Caco-2 (cell line): ENCODE data around the gene FITM1. TPM values are rescaled to one million over a fixed set of nuclear protein-coding genes. Genes with fewer than 3 reads are reported as not detected.

ENCODE experiments used
- BruUV-seq: library from RNA; stranded (reverse); fragments of 400-500 nt; replicated peaks from 2 replicates; lab custom pipeline; 2021; lab: Mats Ljungman, UMichigan
- CTCF ChIA-PET: fragments of 300-600 bp; sonication (Branson Sonifier 250); formaldehyde crosslinking; loops from one replicate; lab custom pipeline; 2022; ENCODE audit warnings: antibody characterized with exemption; lab: Charles Lee
- POLR2A ChIA-PET: fragments of 300-600 bp; sonication (Branson Sonifier 250); formaldehyde crosslinking; loops from one replicate; lab custom pipeline; 2022; ENCODE audit warnings: antibody characterized with exemption; lab: Charles Lee
- DNase-seq, 2 experiments: peaks; one replicate each; pipeline versions ENCODE4 v3.0.0 to v3.0.0-alpha.2; 2020 to 2022
- H3K27me3 ChIP-seq: replicated peaks from 2 replicates; pipeline ENCODE4 v1.6.0; 2011; ENCODE audit warnings: low read length; ENCODE audit not compliant: control insufficient read depth, insufficient read depth
- H3K36me3 ChIP-seq: 2 replicates; pipeline ENCODE4 v1.5.1; 2011; ENCODE audit warnings: low read length; ENCODE audit not compliant: control insufficient read depth, insufficient read depth
- H3K4me1 ChIP-seq: fragments of 250-450 bp; sonication (Bioruptor Pico); 2 replicates; pipeline ENCODE4 v1.5.1; 2020; ENCODE audit warnings: mild to moderate bottlenecking
- H3K4me3 ChIP-seq: 2 replicates; pipeline ENCODE4 v1.5.1; 2011; ENCODE audit warnings: low read depth, mild to moderate bottlenecking, control low read depth, low read length
- H3K9me3 ChIP-seq: fragments of 250-450 bp; sonication (Bioruptor Pico); 2 replicates; pipeline ENCODE4 v1.5.1; 2020; ENCODE audit warnings: mild to moderate bottlenecking, moderate library complexity
- H3K27ac Mint-ChIP-seq: one replicate; pipeline ENCODE4 v1.8.0; 2022; ENCODE audit warnings: mixed read lengths; ENCODE audit not compliant: unreplicated experiment
- H3K27me3 Mint-ChIP-seq: one replicate; pipeline ENCODE4 v1.8.0; 2022; ENCODE audit warnings: mixed read lengths; ENCODE audit not compliant: insufficient read depth, unreplicated experiment
- H3K36me3 Mint-ChIP-seq: one replicate; pipeline ENCODE4 v1.8.0; 2022; ENCODE audit warnings: mild to moderate bottlenecking, mixed read lengths; ENCODE audit not compliant: insufficient read depth, unreplicated experiment
- H3K4me1 Mint-ChIP-seq: one replicate; pipeline ENCODE4 v1.8.0; 2022; ENCODE audit warnings: low read depth, mixed read lengths; ENCODE audit not compliant: unreplicated experiment
- H3K4me3 Mint-ChIP-seq: one replicate; pipeline ENCODE4 v1.8.0; 2022; ENCODE audit warnings: mild to moderate bottlenecking, moderate library complexity, mixed read lengths; ENCODE audit not compliant: unreplicated experiment
- H3K9me3 Mint-ChIP-seq: one replicate; pipeline ENCODE4 v1.8.0; 2022; ENCODE audit warnings: mixed read lengths; ENCODE audit not compliant: unreplicated experiment
- intact Hi-C: fragments of 100-400 bp; cut with micrococcal nuclease; formaldehyde crosslinking; loops from one replicate; pipeline ENCODE4 v1.10.0; 2022; ENCODE audit not compliant: unreplicated experiment
- total RNA-seq: library from RNA; stranded (reverse); gene quantifications from 2 replicates; pipeline ENCODE4 v1.2.3, GENCODE V29; 2022
- TF ChIP-seq, protein P1 (sequence below), 2 experiments: fragments of 200-600 bp in 1 of 2; IDR thresholded peaks; 1 replicate in 1 of 2; 2 replicates in 1 of 2; pipeline versions ENCODE4 v1.5.1 to v1.8.0; 2011 to 2022; ENCODE audit warnings: antibody characterized with exemption in 1 of 2, control low read depth in 1 of 2, inconsistent platforms in 1 of 2, low read depth in 1 of 2, low read length in 1 of 2, mild to moderate bottlenecking in 1 of 2, moderate library complexity in 1 of 2; ENCODE audit not compliant: insufficient read depth in 1 of 2, severe bottlenecking in 1 of 2, unreplicated experiment in 1 of 2

The FITM1 gene
- total RNA-seq, 1 experiment from 2014 or later: 0.39 TPM

DNA sequence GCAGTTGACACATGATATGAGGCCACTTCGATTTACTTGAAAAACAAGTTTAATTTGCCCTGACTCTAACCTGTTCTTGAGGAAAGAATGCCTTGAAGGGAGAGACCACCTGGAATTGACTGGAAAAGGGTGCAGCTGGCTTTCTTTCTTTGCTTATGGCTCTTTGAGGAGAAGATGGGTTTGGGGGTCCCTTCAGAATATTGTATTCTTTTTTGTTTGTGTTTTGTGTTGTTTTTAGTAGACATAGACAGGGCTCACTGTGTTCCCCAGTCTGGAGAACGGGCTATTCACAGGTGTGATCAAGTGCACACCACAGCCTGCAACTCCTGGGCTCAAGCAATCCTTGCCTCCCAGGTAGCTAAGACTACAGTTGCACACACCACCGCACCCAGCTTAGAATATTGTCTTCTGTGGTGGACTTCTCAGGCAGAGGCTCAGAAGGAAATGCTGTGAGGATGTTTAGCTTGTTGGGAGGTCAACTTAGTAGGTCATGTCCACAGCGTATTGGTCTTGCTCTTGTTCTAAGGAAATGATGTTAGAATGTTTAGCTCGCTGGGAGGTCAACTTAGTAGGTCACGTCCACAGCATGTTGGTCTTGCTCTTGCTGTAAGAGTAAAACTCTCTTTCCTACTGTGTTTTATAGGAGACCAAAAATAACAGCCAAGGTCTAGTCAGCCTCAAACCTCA is 14.2 kb upstream of the FITM1 start:
- Mint-ChIP-seq H3K9me3 (no peaks in the 10 kb centered on the region), H3K27me3 (no peaks in the 10 kb centered on the region), H3K4me1 (peaks cover 13% of the 10 kb centered on the region), H3K36me3 (peaks cover 40% of the 10 kb centered on the region), H3K4me3 (peak overlapping the region; percentile 100), H3K27ac (no peak overlapping the region)
- no peaks in the 10 kb centered on the region for H3K27me3 ChIP-seq
- no peaks in the 10 kb centered on the region for H3K4me1 ChIP-seq
- H3K4me3 ChIP-seq: peak overlapping the region; percentile 74
- H3K9me3 ChIP-seq: no peaks in the 10 kb centered on the region
- CTCF ChIA-PET: interaction anchor here (3.1 to 3.3 kb wide), 2 partner anchors 23 to 45 kb away, joined by 17 to 26 read pairs; partner anchors contain the start of genes IRF9 and PCK2
- H3K36me3 ChIP-seq: peaks cover 6% of the 10 kb centered on the region
- TF ChIP-seq, protein P1, sequence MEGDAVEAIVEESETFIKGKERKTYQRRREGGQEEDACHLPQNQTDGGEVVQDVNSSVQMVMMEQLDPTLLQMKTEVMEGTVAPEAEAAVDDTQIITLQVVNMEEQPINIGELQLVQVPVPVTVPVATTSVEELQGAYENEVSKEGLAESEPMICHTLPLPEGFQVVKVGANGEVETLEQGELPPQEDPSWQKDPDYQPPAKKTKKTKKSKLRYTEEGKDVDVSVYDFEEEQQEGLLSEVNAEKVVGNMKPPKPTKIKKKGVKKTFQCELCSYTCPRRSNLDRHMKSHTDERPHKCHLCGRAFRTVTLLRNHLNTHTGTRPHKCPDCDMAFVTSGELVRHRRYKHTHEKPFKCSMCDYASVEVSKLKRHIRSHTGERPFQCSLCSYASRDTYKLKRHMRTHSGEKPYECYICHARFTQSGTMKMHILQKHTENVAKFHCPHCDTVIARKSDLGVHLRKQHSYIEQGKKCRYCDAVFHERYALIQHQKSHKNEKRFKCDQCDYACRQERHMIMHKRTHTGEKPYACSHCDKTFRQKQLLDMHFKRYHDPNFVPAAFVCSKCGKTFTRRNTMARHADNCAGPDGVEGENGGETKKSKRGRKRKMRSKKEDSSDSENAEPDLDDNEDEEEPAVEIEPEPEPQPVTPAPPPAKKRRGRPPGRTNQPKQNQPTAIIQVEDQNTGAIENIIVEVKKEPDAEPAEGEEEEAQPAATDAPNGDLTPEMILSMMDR (IDR thresholded peaks at IDR 0.05; ENCODE audit: insufficient read depth in 1 of 2, low read depth in 1 of 2, low read length in 1 of 2, severe bottlenecking in 1 of 2, unreplicated experiment in 1 of 2): no peak
- POLR2A ChIA-PET: interaction anchor here (3.1 to 3.3 kb wide), 2 partner anchors 20 to 30 kb away, joined by 46 to 57 read pairs; partner anchors contain the start of genes PSME1, PSME2 and RNF31
- DNase-seq: no peak
- BruUV-seq: no TSS peak
- intact Hi-C loops: no loop called here

DNA sequence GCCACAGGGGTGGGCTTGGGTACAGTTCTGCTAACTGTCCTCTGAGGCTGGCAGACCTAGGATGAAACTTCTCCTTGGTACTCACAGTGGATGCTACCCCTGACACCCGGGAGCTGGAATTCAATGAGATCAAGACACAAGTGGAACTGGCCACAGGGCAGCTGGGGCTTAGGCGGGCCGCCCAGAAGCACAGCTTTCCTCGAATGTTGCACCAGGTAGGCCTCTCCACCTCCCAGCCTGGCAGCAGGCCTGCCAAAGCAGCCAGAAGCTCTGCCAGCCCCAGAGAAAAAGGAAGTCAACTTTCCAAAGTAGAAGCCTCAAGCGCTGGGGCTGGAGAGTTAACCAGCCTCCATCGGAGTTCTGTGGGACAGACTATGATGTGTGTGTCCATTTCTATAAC is 13.3 kb upstream of the FITM1 start:
- DNase-seq: no peak
- no peaks in the 10 kb centered on the region for H3K9me3 Mint-ChIP-seq
- no peak overlapping the region for H3K27ac Mint-ChIP-seq
- no TSS peak for BruUV-seq
- no peaks in the 10 kb centered on the region for H3K27me3 Mint-ChIP-seq
- intact Hi-C loops: no loop called here
- Histone ChIP-seq H3K4me1 (no peaks in the 10 kb centered on the region), H3K27me3 (no peaks in the 10 kb centered on the region), H3K4me3 (no peak overlapping the region), H3K9me3 (no peaks in the 10 kb centered on the region), H3K36me3 (peaks cover 6% of the 10 kb centered on the region)
- H3K4me1 Mint-ChIP-seq: peaks cover 13% of the 10 kb centered on the region
- peaks cover 40% of the 10 kb centered on the region for H3K36me3 Mint-ChIP-seq
- TF ChIP-seq, protein P1 (IDR thresholded peaks at IDR 0.05; ENCODE audit: insufficient read depth in 1 of 2, low read depth in 1 of 2, low read length in 1 of 2, severe bottlenecking in 1 of 2, unreplicated experiment in 1 of 2): no peak
- H3K4me3 Mint-ChIP-seq: no peak overlapping the region
- CTCF ChIA-PET: no interaction called here
- POLR2A ChIA-PET: interaction anchor here (0.9 kb wide), 1 partner anchor 23 kb away, joined by 3 read pairs; the partner anchor contains the start of gene PCK2

DNA sequence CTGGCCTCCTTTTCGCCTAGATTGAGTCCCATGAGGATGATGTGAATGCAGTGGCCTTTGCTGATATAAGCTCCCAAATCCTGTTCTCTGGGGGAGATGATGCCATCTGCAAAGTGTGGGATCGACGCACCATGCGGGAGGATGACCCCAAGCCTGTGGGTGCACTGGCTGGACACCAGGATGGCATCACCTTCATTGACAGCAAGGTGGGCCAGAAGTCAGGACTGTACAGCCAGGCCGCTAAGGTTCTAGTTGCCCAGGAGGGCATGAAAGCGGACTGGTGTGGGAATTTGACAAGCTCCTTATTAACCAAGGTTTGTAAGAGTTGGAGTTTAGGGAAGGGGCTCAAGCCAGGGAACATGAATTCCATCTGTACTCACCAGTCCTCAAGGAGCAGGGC is 10.8 kb upstream of the FITM1 start:
- intact Hi-C loops: no loop called here
- Mint-ChIP-seq H3K27ac (no peak overlapping the region), H3K4me3 (no peak overlapping the region), H3K27me3 (no peaks in the 10 kb centered on the region), H3K36me3 (peaks cover 35% of the 10 kb centered on the region), H3K4me1 (peaks cover 13% of the 10 kb centered on the region), H3K9me3 (no peaks in the 10 kb centered on the region)
- TF ChIP-seq, protein P1 (IDR thresholded peaks at IDR 0.05; ENCODE audit: insufficient read depth in 1 of 2, low read depth in 1 of 2, low read length in 1 of 2, severe bottlenecking in 1 of 2, unreplicated experiment in 1 of 2): no peak
- no peaks in the 10 kb centered on the region for H3K4me1 ChIP-seq
- no TSS peak for BruUV-seq
- no peak for DNase-seq
- no peaks in the 10 kb centered on the region for H3K9me3 ChIP-seq
- POLR2A ChIA-PET: no interaction called here
- no peak overlapping the region for H3K4me3 ChIP-seq
- H3K27me3 ChIP-seq: no peaks in the 10 kb centered on the region
- CTCF ChIA-PET: no interaction called here
- H3K36me3 ChIP-seq: peaks cover 6% of the 10 kb centered on the region
